NCI-H526 (cell line): ENCODE results near the gene ZKSCAN7.
"Not testable (repeated sequence)": the region's sequence is repeated elsewhere in the genome, so short reads cannot be mapped to it uniquely, and the experiment has no call there.

Source experiments
- DNase-seq, 2 experiments: peaks; one replicate each; lab custom pipeline; 2025; lab: John Stamatoyannopoulos, UW

ZKSCAN7 gene

GRCh38 chr3:44577354-44577952, 22.5 kb downstream of the ZKSCAN7 start:
- not testable (repeated sequence) for DNase-seq

- not testable (repeated sequence) for DNase-seq
These were observed 23.3 kb downstream of the ZKSCAN7 start for GRCh38 chr3:44578316-44578715.

DNA sequence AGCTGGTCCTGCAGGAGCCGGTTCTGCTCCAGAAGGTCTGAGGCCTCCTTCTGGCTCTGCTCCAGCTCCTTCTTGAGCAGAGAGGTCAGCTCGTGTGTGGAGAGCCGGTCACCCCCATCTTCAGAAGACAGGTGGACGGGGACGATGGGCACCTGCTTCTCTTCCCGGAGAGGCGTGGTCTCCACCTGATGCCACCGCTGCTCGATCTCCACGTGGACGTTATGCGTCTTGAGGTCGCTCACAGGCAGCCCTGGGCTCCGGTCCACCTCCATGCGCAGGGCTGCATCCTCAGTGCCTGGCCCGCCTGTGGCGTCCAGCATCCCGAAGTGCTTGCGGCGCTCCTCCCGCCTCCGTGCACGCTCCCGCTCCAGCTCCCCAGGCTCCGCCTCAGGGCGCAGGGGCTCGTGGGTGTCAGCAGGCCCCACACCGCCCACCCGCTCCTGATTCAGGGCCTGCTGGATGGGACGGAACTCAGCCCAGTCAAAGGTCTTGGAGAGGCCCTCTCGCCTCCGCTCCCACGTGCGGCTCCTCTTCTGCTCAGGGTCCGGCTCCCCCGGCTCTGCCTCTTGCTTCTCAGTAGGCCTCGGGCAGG, 24.0 kb downstream of the ZKSCAN7 start:
- DNase-seq: not testable (repeated sequence)

DNA sequence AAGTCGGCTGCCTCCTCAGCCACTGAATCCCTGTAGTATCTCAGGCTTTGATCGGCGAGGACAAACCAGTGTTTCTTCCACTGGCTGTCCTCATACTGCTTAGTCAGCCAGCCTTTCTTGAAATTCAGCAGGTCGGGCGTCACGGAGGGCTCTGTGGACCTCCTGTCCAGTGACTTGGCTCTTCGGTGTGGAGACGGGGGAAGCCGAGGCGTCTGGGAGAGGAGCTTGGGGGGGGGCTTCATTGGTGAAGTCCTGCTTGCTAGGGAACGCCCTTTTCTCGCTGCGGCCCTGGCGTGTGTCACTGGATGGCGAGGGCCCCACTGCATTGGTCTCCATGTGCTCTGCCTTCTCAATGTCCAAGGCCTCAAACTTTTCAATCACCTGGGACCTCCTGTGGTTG, 24.8 kb downstream of the ZKSCAN7 start:
- DNase-seq: not testable (repeated sequence)

- DNase-seq: not testable (repeated sequence)
These were observed 26.0 kb downstream of the ZKSCAN7 start for GRCh38 chr3:44580971-44581370.

DNA sequence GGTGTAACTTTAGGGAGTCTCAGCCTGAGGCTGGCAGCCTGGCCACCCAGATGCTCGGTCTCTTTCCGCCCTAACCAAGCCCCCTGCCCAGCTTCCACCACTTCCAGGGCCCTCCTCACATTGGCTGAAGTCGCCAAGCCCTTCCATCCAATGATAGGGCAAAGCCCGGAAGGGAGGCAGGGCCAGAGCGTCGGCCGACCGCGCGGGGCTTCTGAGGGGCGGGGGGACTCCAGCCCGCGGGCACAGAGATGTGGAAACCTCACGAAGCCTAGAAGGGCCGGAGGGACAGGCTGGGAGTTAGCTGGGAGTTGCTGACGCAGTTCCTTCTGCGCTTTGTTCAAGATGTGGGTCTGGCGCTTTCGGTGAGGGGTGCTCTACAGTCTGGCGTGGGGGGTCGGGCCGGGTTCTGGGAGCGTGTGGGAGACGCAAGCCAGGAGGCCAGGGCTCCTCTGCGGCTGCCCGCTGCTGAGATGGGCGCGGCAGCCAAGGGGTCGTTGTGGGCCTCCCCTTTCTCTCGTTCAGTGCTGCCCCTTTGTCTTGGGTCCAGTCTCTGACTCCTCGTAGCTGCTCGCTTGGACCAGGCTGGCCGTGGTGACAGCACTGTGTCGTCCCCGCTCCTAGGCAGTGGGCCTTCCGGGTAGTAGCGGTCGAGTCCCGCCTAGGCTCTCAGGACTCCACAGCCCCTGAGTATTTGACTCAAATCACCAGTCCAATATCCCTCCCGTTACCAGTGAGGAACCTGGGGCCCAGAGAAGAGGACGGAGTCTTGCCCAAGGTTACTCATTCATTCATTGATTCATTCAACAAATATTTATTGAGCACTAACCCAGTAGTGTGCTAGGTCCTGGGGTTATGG, 29.9 kb downstream of the ZKSCAN7 start, which contains the start of gene ZNF660:
Gene ZNF660, plus strand, starts transcription at position 319 of the 856 bp plus-strand sequence. CDS start 9,230 bp downstream, outside the sequence.
- peak; percentile 79 to 93 for DNase-seq

DNA sequence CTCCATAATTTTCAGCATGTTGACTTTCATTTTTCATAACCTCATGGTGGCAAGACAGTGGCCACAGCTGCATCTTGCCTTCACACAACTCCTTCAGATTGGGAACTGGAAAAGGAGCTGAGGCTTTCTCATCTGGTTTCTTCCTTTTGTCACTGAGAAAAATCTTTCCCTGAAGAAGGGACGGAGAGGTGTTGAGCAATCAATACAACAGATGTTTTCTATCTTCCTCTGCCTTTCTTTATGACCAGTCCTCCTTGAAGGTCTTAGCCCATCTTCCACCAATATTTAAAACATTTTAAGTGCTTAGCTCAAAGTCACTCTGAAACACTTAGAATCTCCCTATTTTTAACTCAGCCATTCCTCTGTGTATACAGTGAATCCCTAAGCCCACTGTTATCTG, 41.6 kb downstream of the ZKSCAN7 start:
- DNase-seq: no peak

DNA sequence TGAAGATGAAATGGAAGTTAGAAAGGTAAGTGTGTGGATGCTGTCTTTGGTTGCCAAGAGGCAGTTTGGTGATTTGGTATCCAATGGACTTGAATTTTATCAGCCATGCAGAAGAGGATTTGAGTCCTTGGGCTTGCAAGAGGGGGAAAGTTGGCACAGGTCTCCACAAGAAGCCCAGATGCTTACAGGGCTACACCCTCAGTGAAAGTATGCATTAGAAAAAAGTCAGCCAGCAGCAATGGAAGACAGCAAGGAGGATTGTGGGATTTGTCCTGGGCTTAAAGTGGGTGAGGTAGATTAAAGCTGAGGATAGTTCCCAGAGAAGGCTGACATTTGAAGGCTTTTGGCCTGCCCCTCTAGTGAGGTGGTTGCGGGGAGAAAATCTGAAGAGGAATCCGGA, 46.8 kb downstream of the ZKSCAN7 start:
- no peak for DNase-seq

DNA sequence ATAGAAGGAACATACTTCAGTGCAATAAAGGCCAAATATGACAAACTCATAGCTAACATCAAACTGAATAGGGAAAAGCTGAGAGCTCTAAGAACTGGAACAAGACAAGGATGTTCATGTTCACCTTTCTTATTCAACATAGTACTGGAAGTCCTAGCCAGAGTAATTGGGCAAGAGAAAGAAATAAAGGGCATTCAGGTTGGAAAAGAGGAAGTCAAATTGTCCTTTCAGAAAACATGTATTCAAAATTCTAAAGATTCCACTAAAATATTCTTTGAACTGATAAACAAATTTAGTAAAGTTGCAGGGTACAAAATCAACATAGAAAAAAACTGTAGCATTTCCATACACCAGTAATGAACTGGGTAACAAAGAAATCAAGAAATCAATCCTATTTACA, 57.7 kb downstream of the ZKSCAN7 start:
- no peak for DNase-seq
